ENCODE data around the gene FAM171A2.
"Not testable (repeated sequence)": the region's sequence is repeated elsewhere in the genome, so short reads cannot be mapped to it uniquely, and the experiment has no call there.

Gene FAM171A2

GRCh38 chr17:44344939-44345453, 18.7 kb downstream of the FAM171A2 start, which contains the start of gene GRN:
GRN (plus strand) TSS chr17:44345302; CDS start chr17:44349165, 3,863 bp downstream.
- peak; percentile 95 for FAIRE-seq

DNA sequence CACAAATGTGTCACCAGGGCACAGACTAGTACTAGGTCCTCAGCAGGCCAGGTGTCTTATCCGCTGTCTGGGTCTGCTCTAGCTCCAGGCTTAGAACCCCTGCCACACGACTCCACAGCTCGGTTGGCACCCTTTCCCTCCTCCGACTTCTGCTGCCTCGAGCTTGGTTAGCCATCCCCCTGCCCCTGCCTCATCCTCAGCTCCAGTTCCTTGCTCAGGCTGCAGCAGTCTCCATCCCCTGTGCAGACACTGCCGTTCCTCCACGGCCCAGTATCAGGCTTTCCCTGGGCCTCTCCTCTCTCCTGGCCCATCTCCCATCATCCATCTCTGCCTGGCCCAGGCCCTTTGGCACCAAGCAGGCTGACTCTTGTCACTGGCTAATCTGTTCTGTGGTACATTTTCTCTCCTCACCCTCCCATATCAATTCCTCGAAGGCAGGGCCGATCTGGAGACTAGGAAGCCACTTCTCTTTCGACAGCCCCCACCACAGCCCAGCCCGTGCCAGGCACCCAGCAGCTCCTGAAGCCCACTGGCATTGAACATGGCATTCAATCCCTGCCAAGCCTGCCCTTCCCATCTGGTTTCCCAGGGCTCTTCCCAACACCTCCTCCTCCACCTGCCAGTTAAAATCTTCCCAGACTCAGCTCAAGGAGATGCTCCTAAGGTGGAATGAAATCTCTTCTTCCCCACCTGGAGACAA, 20.0 kb downstream of the FAM171A2 start:
- FAIRE-seq = no peak

DNA sequence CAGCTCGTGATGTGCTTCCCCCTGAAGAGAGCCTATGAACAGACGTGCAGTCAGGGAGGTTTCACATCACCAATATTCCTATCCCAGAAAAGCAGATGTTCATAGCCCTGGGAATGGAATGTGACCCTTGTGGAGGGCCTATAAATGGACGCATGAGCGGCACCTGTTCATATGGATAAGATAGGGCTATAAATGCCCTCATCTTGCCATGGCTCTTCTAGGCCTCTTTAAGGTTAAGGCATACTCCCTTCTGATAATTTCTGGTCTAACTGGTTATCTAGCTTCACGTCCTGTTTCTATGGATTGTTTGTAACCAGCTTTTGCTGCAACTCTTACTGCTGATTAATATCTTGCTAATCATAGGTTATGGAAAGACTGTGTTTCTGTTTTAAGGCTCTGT, 23.1 kb downstream of the FAM171A2 start:
- FAIRE-seq = not testable (repeated sequence)

- FAIRE-seq = no peak
Observed at GRCh38 chr17:44338702-44339101, 25.0 kb downstream of the FAM171A2 start.

DNA sequence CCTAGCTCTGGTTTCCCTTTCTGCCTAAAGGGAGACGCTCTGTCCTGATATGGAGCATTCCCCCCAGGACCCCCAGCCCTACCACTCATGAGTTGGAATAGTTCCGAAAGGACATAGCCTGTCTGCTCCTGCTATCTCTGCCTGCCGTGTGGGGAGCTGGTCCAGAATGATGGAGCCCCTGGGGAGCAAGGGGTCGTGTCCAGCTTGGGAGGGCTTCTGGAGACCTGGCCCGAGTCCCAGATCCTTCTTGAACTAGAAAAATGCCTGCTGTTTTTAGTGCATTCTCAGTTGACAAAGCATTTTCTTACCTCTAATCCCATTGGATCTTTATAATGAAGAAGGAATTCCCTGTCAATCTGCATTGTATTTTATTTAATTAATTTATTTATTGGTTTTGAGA, 27.7 kb downstream of the FAM171A2 start:
- FAIRE-seq = no peak

DNA sequence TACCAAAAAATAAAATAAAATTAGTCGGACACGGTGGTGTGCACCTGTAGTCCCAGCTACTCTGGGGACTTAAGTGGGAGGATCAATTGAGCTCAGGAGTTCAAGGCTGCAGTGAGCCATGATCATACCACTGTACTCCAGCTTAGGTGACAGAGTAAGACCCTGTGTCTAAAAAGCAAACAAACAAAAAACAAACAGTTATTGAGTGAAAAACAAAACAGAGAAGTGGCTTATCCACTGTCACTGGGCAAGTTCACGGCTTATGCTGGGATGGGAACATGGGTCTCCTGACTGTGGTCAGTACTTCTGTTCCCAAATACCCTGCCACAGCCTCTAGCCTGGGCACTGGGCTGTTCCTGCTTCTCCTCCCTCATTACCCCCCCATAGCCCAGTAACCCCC, 28.1 kb downstream of the FAM171A2 start:
- FAIRE-seq = no peak

- FAIRE-seq = no peak
Observed at GRCh38 chr17:44334727-44335126, 28.9 kb downstream of the FAM171A2 start.

GRCh38 chr17:44334315-44334714, 29.3 kb downstream of the FAM171A2 start:
- no peak for FAIRE-seq

- no peak for FAIRE-seq
Observed at GRCh38 chr17:44333371-44333770, 30.3 kb downstream of the FAM171A2 start.

DNA sequence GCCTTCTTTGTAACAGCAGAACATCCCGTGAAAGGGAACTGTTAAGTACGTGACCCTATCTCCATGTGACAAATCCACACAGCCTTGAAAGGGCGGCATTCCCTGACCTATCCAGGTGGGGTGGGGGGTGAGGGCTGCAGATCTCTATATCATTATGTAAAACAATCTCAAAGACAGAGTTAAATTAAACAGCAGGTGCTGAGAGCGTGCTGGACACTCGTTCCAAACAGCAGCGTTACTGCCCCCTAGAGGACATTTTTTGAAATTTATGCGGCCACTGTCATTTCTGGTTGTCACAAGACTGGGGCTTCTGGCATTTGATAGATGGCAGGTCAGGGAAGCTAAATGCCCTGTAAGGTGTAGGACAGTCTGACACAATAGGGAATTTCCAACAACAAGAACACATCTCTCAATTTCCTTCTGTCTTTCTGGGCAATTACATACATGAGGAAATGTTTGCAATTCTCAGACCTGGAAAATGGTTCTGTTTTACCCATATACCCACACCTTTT, 32.3 kb downstream of the FAM171A2 start:
- peak; percentile 93 for FAIRE-seq

- not testable (repeated sequence) for FAIRE-seq
Observed at GRCh38 chr17:44330263-44330662, 33.4 kb downstream of the FAM171A2 start.

DNA sequence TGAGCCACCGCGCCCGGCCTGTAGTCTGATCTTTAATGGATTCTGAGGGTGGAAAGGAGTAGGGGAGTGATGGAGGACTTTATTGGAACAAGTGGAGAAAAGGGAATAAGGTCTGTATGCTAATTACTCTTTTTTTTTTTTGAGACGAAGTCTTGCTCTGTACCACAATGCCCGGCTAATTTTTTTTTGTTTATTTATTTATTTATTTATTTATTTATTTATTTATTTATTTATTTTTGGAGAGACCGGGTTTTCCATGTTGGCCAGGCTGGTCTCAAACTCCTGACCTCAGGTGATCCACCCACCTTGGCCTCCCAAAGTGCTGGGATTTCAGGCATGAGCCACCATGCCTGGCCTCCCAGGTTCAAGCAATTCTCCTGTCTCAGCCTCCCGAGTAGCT, 34.1 kb downstream of the FAM171A2 start:
- not testable (repeated sequence) for FAIRE-seq

DNA sequence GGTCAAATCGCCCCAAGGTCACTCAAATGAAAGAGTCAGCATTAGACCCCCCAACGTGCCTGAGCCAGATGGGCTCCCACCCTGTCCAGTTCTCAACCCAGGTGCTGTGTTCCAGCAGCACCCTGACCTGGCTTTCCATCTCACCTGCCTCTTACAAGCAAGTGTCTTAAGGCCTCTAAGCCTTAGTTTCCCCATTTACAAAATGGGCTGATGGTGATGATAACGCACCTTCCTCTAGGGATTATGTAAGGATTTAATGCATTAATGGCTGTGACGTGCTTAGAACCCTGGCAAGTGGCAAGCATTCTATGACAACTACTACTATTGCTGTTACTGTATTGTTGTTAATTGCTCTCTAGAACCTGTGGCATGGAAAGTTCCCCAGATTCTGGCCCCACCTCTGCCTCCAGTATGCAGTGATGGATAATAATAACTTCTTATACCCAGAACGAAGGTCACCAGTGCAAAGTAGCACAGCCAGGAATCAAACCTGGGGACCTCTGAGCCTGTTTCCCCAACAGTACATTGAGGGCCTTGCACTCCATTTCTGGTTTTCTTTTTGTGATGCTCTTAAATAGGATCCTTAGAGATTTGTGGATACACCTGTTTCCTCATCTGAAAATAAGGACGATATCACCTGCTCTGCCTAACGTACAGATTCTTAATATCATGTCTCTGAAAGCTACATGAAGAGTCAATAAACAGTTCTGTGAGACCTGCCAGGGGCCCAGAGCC, 35.8 kb downstream of the FAM171A2 start:
- no peak for FAIRE-seq

DNA sequence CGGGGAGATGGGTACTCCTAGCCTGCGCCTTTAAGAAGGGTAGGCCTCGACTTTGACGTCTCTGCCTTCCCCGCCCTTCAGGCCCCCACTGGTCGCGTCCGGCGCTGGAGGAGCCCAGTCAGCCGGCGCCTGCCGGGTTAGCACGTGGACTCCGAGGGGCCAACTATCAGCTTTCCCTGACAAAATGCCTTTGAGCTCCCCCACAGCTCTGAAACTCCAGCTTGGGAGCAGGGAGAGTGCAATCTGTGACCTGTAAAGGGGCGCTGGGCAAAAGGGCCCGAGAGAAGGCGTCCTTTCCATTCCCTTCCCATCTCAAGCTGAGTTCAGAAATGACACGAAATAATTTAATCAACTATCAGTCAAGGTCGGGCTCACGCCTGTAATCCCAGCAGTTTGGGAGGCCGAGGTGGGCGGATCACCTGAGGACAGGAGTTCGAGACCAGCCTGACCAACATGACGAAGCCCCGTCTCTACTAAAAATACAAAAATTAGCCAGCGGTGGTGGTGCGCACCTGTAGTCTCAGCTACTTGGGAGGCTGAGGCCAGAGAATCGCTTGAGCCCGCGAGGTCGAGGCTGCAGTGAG, 36.7 kb downstream of the FAM171A2 start:
- no peak for FAIRE-seq

DNA sequence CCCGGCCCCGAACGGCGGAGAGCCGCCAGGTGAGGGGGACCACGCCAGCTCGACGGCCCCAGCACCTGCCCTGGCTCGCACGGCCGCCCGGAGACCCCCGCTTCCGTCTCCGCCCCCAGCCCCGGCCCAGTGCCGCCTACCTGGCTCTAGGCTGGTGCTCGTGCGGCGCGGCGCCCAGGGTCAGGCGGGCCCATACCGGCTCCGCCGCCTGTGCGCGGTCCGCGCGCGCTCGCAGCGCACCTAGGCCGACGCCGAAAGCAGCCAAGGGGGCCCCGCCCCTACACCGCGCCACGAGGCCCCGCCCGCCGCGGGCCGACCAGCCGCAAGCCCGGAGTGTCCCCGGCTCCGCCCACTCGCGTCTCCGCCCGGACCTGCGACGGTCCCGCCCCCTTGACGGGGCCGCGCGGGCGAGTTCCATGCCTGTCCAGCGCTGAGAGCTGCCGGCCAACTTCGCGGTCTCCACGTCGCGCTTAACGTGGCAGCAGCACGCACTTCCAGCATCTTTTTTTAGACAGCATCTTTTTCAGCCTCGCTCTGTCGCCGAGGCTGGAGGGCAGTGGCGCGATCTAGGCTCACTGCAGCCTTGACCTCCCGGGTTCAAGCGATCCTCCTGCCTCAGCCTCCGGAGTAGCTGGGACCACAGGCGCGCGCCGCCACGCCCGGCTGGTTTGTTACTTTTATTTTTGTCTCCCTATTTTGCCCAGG, 38.9 kb downstream of the FAM171A2 start, which contains the start of gene SLC25A39:
Gene SLC25A39 (minus strand): TSS at position 253 of the 705 bp plus-strand sequence. CDS start 1,261 bp downstream, outside the sequence.
- no peak for FAIRE-seq

DNA sequence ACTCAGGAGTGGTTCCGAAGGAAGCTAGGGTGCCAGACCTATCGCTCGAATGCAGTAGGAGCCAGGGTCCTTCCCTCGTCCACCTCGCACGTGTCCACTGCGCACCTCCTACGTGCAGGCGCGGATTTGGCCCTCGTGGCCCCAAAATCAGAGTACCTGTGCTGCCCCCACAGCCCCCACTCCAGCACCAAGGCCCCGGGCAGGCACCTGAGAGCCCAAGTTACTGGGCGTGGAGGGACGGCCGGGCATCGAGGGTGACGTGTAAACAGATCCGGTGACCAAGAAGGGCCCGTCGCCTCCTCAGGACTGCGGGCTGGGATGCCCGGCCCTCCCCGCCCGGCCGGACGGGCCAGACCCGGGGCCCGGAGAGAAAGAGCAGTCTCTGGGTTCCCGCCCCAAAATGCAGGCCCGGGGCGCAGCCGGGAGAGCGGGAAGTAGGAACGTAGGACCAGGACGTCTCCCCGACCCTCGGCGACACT, 39.5 kb downstream of the FAM171A2 start:
- FAIRE-seq = no peak

DNA sequence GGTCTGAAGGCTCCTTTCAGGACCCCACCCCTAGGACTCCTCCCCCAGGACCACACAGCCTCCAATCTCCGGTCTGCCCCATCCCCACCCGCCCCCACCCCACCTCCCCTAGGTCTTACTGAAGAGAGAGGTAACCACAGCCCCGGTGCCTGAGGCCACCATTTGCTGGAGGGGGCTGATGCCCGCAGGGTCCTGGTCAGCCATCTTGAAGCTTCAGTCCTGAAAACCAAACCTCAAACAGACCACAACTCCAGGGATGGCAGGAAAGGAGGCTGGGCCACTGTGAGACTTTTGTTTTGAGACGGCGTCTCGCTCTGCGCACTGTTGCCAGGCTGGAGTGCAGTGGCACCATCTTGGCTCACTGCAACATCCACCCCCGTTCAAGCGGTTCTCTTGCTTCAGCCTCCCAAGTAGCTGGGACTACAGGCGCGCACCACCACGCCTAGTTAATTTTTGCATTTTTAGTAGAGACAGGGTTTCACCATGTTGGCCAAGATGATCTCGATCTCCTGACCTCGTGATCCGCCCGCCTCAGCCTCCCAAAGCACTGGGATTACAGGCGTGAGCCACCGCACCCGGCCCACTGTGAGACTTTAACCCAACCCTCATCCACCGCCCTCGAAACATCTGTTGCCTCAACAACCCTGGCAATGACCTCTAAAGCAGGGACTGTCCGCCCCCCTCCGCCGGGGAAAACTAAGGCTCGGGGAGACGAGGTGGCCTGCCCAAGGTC, 40.1 kb downstream of the FAM171A2 start:
- FAIRE-seq = no peak

DNA sequence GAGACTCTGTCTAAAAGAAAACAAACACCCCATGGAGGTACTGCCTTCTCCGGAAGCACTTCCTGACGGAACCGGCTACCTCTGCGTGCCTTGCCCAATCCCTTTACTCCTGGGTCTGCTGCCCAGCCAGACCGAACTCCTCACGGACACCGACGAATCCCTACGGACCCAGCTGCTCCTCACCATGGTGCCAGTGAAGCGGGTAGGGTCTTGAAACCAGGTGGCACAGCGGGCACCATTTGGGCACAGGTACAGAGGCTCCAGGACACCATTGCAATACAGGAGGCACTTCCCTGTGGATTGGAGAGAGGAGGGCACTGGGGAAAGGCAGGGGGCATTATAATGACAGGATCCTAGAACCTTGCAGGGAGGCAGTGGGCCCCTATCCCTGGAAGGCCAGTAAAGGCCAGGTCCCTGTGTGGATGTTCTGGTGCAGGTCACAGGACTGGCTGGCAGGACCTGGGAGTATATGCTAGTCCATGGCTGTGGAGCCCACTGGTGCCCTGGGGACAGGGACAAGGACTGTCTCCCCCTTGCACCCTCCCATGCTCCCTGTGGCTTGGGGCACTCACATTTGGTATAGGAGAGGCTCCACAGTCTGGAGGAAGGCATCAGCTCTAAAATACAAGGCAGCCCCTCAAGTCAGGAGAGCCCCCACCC, 41.3 kb downstream of the FAM171A2 start:
- no peak for FAIRE-seq

- no peak for FAIRE-seq
Observed at GRCh38 chr17:44321246-44322120, 42.2 kb downstream of the FAM171A2 start.

- FAIRE-seq = no peak
Observed at GRCh38 chr17:44320066-44320465, 43.6 kb downstream of the FAM171A2 start.

All from islet of Langerhans (tissue), 1 donor.